GM18499 (cell line): ENCODE measurements around the gene RNASE2.
"Not testable (repeated sequence)": the region's sequence is repeated elsewhere in the genome, so short reads cannot be mapped to it uniquely, and the experiment has no call there.

Experiments
- ATAC-seq: cut with Tn5 transposase; IDR thresholded peaks from one replicate; pipeline ENCODE4 v1.9.1; 2021; ENCODE audit warnings: moderate number of reproducible peaks; ENCODE audit not compliant: insufficient read depth, unreplicated experiment

The RNASE2 gene

GRCh38 chr14:20980906-20981305, 25.6 kb downstream of the RNASE2 start:
- ATAC-seq = no peak

GRCh38 chr14:20982646-20983369, 27.5 kb downstream of the RNASE2 start:
- no peak for ATAC-seq

- not testable (repeated sequence) for ATAC-seq
These were observed 30.4 kb downstream of the RNASE2 start for GRCh38 chr14:20985650-20986049.

- no peak for ATAC-seq
These were observed 31.5 kb downstream of the RNASE2 start for GRCh38 chr14:20986811-20987210.

GRCh38 chr14:20988717-20989470, 33.6 kb downstream of the RNASE2 start:
- no peak for ATAC-seq

GRCh38 chr14:20989471-20989786, 34.1 kb downstream of the RNASE2 start:
- no peak for ATAC-seq

- ATAC-seq = peak; percentile 88
These were observed 34.7 kb downstream of the RNASE2 start, which contains the start of gene METTL17 for GRCh38 chr14:20989787-20990600. METTL17 (plus strand) TSS chr14:20989980; CDS start chr14:20990003, 23 bp downstream.

GRCh38 chr14:20996521-20996920, 41.2 kb downstream of the RNASE2 start:
- ATAC-seq = no peak

- no peak for ATAC-seq
These were observed 41.8 kb downstream of the RNASE2 start for GRCh38 chr14:20997115-20997514.

GRCh38 chr14:20997564-20997963, 42.3 kb downstream of the RNASE2 start:
- no peak for ATAC-seq

GRCh38 chr14:20998139-20998538, 42.9 kb downstream of the RNASE2 start:
- no peak for ATAC-seq

GRCh38 chr14:20998674-20999366, 43.5 kb downstream of the RNASE2 start, which contains the start of gene SLC39A2:
SLC39A2 (plus strand) TSS chr14:20999293; CDS start chr14:20999447, 154 bp downstream.
- no peak for ATAC-seq

GRCh38 chr14:20999591-20999990, 44.3 kb downstream of the RNASE2 start:
- ATAC-seq = no peak

GRCh38 chr14:21001218-21001617, 45.9 kb downstream of the RNASE2 start:
- ATAC-seq = no peak

GRCh38 chr14:21003788-21004346, 48.6 kb downstream of the RNASE2 start:
- ATAC-seq = no peak
